A549 treated with CORT108297 at 1 μM for 4 hours (cell line): ENCODE results near the gene CANX. TPM values are rescaled to one million over a fixed set of nuclear protein-coding genes. Genes with fewer than 3 reads are reported as not detected.

ENCODE experiments used
- total RNA-seq: library from RNA; stranded (reverse); fragments of 200-300 nt; extraction: Qiagen RNA extraction; gene quantifications from 5 replicates; pipeline ENCODE4 v1.2.3, GENCODE V29; 2022

CANX gene
- total RNA-seq, result 303 to 414 TPM (median 342 TPM) in 5 replicates

DNA sequence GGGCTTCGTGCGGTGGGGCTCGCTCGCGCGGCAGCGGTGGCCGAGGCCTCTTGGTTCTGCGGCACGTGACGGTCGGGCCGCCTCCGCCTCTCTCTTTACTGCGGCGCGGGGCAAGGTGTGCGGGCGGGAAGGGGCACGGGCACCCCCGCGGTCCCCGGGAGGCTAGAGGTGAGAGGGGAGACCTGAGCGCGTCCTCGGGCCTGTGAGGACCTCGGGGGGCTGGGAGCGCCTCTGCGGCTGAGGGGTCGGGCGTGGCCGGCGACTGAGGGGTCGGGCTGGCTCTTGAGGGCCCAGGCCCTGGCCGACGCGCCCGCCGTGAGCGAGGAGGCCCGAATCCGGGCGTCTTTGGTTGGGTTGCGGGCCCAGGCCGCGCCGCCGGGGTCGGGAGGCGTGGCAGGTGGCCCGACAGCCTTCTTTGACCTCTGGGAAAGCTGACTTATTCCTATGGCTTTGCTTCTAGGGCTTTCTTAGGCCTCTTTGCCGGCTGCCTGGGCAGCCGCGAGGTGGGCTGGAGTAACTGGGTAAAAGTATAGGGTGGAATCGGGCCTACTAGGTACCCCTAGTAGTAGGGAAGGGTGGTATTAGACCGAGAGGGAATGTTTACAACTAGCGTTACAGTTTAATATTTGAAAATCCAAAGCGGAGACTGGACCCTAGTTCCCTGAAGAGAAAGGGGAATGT, at the start of gene CANX:
Gene CANX (plus strand): TSS at position 33 of the 681 bp plus-strand sequence. CDS start 6,715 bp downstream, outside the sequence.

DNA sequence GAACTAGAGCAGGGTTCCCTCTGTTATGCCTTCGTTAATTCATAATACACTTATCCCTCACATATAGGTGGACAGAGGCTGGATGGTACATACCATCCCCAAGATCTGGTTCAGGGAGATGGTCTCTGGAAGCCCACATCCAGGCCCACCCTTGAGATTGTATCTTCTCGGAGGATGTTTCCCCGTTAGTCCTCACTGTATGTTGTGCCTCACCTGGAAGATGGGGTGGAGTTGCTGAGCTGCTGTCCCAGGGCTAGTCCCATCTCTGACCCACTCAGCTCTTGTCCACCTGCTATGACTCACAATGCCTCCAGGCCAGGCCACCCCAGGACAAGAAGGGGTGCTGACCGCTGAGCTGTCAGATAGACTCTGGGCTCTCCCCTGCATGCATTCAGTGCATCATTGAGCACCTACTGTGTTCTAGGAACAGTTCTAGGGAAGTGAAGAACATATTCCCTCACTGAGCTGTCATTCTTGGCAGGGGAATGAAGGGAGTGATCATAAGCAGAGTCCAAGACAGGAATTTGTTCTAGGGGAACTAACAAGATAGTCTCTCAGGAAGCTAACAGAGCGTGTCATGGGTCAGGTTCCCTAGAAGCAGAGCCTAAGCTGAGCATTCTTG, 17.9 kb upstream of the CANX start, which contains the start of gene CBY3:
Gene CBY3 (minus strand): TSS at position 255 of the 622 bp plus-strand sequence. CDS start 116 bp downstream, at position 139.

GRCh38 chr5:179732412-179732917, 33.7 kb downstream of the CANX start, which contains the start of gene MAML1:
TSS of gene MAML1 (plus strand) at chr5:179732822. CDS start at chr5:179733113, 291 bp downstream.

Other genes with a start within 250 kb of the CANX start
- 27.6 to 31.2 TPM (median 29.3 TPM) in 5 replicates for gene RUFY1, start 148.4 kb upstream of the CANX start, total RNA-seq
- gene HNRNPH1, start 75.3 kb upstream of the CANX start, total RNA-seq, result 471 to 674 TPM (median 491 TPM) in 5 replicates
- gene CBY3, start 17.9 kb upstream of the CANX start, total RNA-seq, result not detected in 5 replicates
- gene MAML1, start 33.9 kb downstream of the CANX start, total RNA-seq, result 17.3 to 21.0 TPM (median 19.7 TPM) in 5 replicates
- 0.25 to 0.36 TPM (median 0.27 TPM) in 3 of 5 replicates, not detected in the others for gene LTC4S, start 95.0 kb downstream of the CANX start, total RNA-seq
- gene MGAT4B, start 107.9 kb downstream of the CANX start, total RNA-seq, result 216 to 271 TPM (median 246 TPM) in 5 replicates
- 1,176 to 2,107 TPM (median 1,251 TPM) in 5 replicates for gene SQSTM1, start 121.9 kb downstream of the CANX start, total RNA-seq
- gene MRNIP, start 159.8 kb downstream of the CANX start, total RNA-seq, result 15.6 to 23.6 TPM (median 18.6 TPM) in 5 replicates
- 52.3 to 71.4 TPM (median 64.1 TPM) in 5 replicates for gene TBC1D9B, start 208.9 kb downstream of the CANX start, total RNA-seq